ENCODE results near the gene DNAJB8. TPM values are rescaled to one million over a fixed set of nuclear protein-coding genes. Genes with fewer than 3 reads are reported as not detected.

DNAJB8 gene
- total and polyA plus RNA-seq, 7 donors = not detected

DNA sequence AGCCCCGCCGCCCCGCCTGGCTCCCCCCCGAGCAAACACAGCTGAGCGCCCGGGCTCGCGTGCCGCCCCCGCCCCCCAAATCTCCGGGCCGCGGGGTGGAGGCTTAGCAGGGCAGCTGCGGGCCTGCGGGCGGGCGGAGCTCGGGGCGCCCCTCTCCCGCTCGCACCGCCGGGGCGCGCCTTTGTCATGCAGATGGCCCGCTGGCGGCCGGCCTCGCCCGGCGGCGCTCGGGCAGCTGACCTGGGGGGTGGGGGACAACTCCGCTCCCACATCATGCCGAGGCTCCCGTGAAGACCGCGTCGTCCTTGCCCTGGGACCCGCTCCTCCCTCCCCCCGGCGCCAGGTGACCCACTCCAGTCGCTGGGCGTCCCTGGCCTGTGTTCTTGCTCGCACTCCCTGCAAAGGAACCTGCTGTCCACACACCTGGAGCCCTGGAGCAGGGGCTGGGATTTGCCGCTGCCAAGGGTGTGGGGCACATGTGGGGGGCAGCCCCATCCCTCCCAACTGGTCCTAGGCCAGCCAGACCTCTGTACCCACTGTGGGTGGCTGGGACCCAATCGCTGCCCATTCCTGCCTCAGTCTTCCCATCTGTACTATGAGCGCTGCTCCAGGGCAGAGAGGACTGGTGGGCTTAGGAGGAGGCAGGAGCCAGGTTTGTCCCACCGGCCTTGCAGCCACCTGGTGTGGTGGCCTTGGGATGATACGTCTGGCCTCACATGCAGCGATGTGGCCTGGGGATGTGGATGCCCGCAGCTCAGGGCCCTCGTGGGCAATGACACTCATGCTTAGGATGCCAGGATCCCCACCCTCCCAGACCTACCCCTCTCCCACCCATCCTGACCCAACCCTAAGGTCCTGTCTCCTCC lies 33.5 kb downstream of the DNAJB8 start:
- H3K27me3 ChIP-seq = peaks cover 13 to 62% (median 53%) of the 10 kb centered on the region in 3 donors
- intact Hi-C loops (cut with DNase I) = no loop called here
- H3K4me1 ChIP-seq = peaks cover 0 to 14% (median 12%) of the 10 kb centered on the region in 4 donors
- WGBS, 2 donors = 11 to 16% methylated on average over 53 of the region's 53 CpGs
- no peaks in the 10 kb centered on the region for H3K9me3 ChIP-seq
- DNase-seq = no peak
- H3K36me3 ChIP-seq = no peaks in the 10 kb centered on the region
- H3K4me3 ChIP-seq = peak overlapping the region in 3 of 4 donors; percentile 13 to 39 (median 36)
- H3K27ac ChIP-seq = no peak overlapping the region
- no peak for TF ChIP-seq EP300 (IDR thresholded peaks at IDR 0.05)
- no peak for TF ChIP-seq POLR2A (IDR thresholded peaks at IDR 0.05)
- no peak for TF ChIP-seq POLR2AphosphoS5 (IDR thresholded peaks at IDR 0.05)
- TF ChIP-seq, protein P1, sequence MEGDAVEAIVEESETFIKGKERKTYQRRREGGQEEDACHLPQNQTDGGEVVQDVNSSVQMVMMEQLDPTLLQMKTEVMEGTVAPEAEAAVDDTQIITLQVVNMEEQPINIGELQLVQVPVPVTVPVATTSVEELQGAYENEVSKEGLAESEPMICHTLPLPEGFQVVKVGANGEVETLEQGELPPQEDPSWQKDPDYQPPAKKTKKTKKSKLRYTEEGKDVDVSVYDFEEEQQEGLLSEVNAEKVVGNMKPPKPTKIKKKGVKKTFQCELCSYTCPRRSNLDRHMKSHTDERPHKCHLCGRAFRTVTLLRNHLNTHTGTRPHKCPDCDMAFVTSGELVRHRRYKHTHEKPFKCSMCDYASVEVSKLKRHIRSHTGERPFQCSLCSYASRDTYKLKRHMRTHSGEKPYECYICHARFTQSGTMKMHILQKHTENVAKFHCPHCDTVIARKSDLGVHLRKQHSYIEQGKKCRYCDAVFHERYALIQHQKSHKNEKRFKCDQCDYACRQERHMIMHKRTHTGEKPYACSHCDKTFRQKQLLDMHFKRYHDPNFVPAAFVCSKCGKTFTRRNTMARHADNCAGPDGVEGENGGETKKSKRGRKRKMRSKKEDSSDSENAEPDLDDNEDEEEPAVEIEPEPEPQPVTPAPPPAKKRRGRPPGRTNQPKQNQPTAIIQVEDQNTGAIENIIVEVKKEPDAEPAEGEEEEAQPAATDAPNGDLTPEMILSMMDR (IDR thresholded peaks at IDR 0.05) = no peak

DNA sequence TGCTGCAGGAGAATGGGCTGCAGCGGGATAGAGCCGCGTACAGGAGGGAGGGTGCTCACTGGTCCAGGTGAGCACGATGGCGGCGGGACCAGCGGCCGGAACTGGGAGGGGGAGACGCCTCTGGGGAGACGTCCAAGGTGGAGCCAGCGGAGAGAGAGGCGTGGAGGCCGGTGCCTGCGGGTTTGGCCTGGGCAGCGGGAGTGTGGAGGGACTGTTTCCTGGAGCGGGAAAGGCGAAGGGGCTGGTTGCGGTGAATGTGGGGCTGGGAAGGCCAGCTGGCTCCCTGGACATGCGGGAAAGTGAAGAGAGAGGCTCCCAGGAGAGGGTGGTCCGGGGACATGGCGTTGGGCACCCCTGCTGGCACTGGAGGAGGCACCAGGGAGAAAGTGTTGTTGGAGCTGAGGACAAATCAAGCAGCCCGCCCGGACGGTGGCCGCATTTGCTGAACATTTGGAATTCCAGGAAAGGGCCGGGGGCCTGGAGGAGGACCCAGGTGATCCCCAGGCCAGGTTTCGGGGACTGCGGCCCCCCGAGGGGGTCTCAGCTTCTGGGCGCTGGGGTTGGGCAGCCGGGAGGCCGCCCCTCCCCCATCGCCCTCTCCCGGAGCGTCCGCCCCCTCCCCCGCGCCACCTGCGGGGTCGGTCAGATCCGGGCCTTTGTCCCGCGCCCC lies 34.3 kb downstream of the DNAJB8 start:
- WGBS, 2 donors = 4 to 11% methylated on average over 43 of the region's 43 CpGs
- Histone ChIP-seq H3K4me1 (peaks cover 0 to 14% (median 12%) of the 10 kb centered on the region in 4 donors), H3K4me3 (peak overlapping the region in 3 of 4 donors; percentile 13 to 39 (median 36)), H3K9me3 (no peaks in the 10 kb centered on the region), H3K27me3 (peaks cover 13 to 69% (median 56%) of the 10 kb centered on the region in 3 donors), H3K36me3 (no peaks in the 10 kb centered on the region), H3K27ac (no peak overlapping the region)
- intact Hi-C loops (cut with DNase I) = no loop called here
- no peak for TF ChIP-seq POLR2A (IDR thresholded peaks at IDR 0.05)
- TF ChIP-seq EP300 (IDR thresholded peaks at IDR 0.05) = no peak
- TF ChIP-seq, protein P1 (IDR thresholded peaks at IDR 0.05) = no peak
- no peak for DNase-seq

DNA sequence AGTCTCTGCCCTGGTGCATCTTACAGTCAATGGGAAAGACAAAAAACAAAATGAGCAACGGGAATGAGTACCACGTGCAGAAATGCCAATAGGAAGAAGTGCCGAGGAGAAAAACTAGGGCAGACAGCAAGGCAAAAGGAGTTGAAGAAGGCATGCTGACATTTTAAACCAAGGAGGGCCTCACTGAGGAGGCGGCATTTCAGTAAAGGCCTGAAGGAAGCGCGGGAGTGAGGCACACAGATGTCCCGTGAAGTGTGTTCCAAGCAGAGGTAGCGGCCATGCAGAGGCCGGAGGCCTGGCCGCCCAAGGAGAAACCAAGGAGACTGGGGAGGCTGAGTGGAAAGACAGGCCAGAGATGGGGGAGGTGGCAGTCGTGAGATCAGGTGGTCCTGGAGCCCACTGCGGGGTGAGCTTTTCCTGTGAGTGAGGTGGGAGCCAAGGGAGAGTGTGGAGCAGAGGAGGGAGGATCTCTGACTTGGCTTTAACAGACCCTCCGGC lies 34.8 kb downstream of the DNAJB8 start:
- no peak for DNase-seq
- no peak overlapping the region for H3K27ac ChIP-seq
- H3K27me3 ChIP-seq = peaks cover 13 to 75% (median 56%) of the 10 kb centered on the region in 3 donors
- H3K4me1 ChIP-seq = peaks cover 0 to 14% (median 12%) of the 10 kb centered on the region in 4 donors
- H3K36me3 ChIP-seq = no peaks in the 10 kb centered on the region
- intact Hi-C loops (cut with DNase I) = no loop called here
- TF ChIP-seq, protein P1 (IDR thresholded peaks at IDR 0.05) = no peak
- no peak for TF ChIP-seq POLR2AphosphoS5 (IDR thresholded peaks at IDR 0.05)
- no peak for TF ChIP-seq EP300 (IDR thresholded peaks at IDR 0.05)
- TF ChIP-seq POLR2A (IDR thresholded peaks at IDR 0.05) = no peak
- no peak overlapping the region for H3K4me3 ChIP-seq
- WGBS, 2 donors = 64 to 77% methylated on average over 13 of the region's 13 CpGs
- H3K9me3 ChIP-seq = no peaks in the 10 kb centered on the region

DNA sequence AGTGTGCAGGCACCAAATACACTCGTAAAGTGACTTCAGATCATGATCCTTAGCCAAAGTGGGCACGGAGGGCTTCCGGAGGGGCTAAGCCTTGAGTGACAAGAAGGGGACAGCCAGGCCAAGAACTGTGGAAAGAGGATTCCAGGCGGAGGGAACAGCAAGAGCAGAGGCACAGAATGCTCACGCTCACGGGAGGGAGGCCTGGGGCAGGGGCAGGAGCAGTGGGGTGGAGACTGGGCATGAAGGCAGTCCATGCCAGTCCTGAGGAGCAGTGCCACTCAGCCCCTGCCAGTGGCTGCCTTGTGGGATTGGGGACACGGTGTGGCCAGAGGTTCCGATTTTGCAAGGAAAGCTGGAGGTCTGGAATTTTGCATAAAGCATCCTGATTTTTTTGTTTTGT lies 36.0 kb downstream of the DNAJB8 start:
- 69 to 83% methylated on average over 8 of the region's 8 CpGs for WGBS, 2 donors
- Histone ChIP-seq H3K27ac (no peak overlapping the region), H3K9me3 (no peaks in the 10 kb centered on the region), H3K4me3 (no peak overlapping the region), H3K4me1 (peaks cover 0 to 22% (median 20%) of the 10 kb centered on the region in 4 donors), H3K27me3 (peaks cover 13 to 84% (median 62%) of the 10 kb centered on the region in 3 donors), H3K36me3 (no peaks in the 10 kb centered on the region)
- no peak for DNase-seq
- intact Hi-C loops (cut with DNase I) = no loop called here
- TF ChIP-seq, protein P1 (IDR thresholded peaks at IDR 0.05) = no peak
- no peak for TF ChIP-seq EP300 (IDR thresholded peaks at IDR 0.05)
- TF ChIP-seq POLR2A (IDR thresholded peaks at IDR 0.05) = no peak
- TF ChIP-seq POLR2AphosphoS5 (IDR thresholded peaks at IDR 0.05) = no peak
